ENCODE results near the gene TMEM145.
A peak's percentile ranks its signal among the peaks of the same experiment; 100 is the strongest.

Gene TMEM145

DNA sequence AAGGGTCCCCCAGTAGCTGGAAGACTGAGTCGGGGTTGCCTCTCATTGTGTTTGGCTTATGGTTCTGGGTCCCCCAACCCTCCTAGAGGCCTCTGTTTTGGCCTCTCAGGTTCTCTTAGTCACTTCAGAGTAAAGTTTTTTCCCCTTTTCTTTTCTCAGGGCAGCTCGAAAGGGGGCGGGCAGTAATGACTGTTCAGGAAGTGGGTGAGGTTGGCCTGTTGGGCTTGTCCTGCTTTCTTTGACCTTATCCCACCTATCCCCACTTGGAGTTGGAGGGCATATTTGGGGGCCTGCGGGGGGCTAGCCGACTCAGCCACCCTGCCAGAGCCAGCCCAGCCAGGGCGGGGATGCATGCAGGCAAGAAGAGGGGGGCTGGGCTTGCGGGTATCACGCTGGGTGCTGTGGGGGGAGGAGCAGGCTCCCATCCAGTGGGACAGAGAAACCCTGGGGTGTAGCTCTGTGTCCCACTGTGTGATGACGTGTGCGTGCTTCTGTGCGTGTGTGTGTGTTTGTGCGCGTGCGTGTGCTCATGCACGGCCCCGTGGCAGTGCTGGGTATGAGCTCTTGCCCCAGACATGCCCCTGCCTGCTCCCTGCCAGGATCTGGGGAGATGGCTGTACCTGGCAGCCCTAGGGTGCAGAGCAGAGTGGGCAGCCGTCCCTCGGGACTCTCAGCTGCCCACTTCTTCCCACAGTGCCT lies 42.6 kb upstream of the TMEM145 start:
- TF ChIP-seq, protein P1, sequence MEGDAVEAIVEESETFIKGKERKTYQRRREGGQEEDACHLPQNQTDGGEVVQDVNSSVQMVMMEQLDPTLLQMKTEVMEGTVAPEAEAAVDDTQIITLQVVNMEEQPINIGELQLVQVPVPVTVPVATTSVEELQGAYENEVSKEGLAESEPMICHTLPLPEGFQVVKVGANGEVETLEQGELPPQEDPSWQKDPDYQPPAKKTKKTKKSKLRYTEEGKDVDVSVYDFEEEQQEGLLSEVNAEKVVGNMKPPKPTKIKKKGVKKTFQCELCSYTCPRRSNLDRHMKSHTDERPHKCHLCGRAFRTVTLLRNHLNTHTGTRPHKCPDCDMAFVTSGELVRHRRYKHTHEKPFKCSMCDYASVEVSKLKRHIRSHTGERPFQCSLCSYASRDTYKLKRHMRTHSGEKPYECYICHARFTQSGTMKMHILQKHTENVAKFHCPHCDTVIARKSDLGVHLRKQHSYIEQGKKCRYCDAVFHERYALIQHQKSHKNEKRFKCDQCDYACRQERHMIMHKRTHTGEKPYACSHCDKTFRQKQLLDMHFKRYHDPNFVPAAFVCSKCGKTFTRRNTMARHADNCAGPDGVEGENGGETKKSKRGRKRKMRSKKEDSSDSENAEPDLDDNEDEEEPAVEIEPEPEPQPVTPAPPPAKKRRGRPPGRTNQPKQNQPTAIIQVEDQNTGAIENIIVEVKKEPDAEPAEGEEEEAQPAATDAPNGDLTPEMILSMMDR (conservative IDR thresholded peaks at IDR 0.05) = no peak
- H3K27ac ChIP-seq = peak overlapping the region; percentile 98

DNA sequence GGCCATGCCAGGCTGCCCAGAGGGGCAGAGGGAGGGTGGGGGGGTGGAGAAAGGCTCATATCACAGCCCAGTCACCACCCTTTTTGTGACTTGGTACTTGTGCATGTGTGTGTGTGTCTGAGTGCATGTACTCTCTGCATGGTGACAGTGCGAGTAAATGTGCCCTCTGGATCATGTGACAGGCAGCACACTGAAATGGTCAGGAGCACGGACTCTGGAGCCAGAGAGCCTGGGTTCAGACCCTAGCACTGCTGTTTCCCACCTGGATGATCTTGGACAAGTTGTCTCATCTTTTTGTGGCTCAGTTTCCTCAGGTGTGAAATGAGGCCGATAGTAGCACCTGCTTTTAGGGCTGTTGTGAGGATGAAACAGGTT lies 42.1 kb upstream of the TMEM145 start:
- TF ChIP-seq, protein P1 (conservative IDR thresholded peaks at IDR 0.05) = no peak
- H3K27ac ChIP-seq = peak overlapping the region; percentile 98

DNA sequence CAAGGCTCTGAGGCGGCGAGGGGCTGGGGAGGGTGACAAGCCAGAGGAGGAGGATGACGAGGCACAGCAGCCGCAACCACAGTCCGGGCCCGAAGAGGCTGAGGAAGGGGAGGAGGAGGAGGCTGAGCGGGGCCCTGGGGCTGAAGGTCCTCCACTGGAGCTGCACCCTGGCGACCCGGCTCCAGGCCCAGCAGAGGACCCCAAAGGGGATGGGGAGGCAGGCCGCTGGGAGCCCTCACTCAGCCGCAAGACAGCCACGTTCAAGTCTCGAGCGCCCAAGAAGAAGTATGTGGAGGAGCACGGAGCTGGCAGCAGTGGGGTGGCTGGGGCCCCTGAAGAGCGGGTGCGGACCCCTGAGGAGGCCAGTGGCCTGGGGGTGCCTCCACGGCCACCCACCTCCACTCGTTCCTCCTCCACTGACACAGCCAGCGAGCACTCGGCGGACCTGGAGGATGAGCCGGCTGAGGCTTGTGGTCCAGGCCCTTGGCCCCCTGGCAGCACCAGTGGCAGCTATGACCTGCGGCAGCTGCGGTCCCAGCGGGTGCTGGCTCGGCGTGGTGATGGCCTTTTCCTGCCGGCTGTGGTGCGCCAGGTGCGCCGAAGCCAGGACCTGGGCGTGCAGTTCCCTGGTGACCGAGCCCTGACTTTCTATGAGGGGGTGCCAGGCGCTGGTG lies 41.1 kb upstream of the TMEM145 start:
- no peak overlapping the region; the same call in 1 of the 2 replicates for H3K27ac ChIP-seq
- TF ChIP-seq, protein P1 (conservative IDR thresholded peaks at IDR 0.05) = no peak

DNA sequence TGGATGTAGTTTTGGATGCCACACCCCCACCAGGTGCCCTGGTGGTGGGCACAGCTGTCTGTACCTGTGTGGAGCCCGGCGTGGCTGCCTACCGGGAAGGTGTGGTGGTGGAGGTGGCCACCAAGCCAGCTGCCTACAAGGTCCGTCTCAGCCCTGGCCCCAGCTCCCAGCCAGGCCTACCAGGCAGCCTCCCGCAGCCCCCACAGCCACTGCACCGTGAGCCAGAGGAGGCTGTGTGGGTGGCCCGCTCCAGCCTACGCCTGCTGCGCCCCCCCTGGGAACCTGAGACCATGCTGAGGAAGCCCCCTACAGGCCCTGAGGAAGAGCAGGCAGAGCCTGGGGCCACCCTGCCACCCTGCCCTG lies 40.6 kb upstream of the TMEM145 start:
- H3K27ac ChIP-seq = no peak overlapping the region

DNA sequence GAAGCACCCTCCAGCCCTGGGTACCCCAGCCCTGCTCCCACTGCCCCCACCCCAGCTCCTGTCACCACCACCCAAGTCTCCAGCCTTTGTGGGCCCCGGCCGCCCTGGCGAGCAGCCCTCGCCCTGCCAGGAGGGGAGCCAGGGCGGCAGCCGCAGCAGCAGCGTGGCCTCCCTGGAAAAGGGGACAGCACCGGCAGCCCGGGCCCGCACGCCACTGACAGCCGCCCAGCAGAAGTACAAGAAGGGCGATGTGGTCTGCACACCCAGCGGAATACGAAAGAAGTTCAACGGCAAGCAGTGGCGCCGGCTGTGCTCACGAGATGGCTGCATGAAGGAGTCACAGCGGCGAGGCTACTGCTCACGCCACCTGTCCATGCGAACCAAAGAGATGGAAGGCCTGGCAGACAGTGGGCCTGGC lies 40.1 kb upstream of the TMEM145 start:
- no peak overlapping the region for H3K27ac ChIP-seq
- TF ChIP-seq, protein P1 (conservative IDR thresholded peaks at IDR 0.05) = no peak

More for the DNA sequence above, 40.6 kb upstream of the TMEM145 start:
- TF ChIP-seq, protein P1 (conservative IDR thresholded peaks at IDR 0.05) = no peak

DNA sequence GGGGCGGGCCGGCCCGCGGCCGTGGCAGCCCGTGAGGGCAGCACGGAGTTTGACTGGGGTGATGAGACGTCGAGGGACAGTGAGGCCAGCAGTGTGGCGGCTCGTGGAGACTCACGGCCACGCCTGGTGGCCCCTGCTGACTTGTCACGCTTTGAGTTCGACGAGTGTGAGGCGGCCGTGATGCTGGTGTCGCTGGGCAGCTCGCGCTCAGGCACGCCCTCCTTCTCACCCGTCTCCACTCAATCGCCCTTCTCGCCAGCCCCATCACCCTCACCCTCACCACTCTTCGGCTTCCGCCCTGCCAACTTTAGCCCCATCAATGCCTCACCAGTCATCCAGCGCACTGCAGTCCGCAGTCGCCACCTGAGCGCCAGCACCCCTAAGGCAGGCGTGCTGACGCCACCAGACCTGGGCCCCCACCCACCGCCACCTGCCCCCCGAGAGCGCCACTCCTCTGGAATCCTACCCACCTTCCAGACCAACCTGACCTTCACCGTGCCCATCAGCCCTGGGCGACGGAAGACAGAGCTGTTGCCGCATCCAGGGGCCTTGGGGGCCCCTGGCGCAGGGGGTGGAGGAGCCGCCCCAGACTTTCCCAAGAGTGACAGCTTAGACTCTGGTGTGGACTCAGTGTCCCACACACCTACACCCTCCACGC lies 39.6 kb upstream of the TMEM145 start:
- TF ChIP-seq, protein P1 (conservative IDR thresholded peaks at IDR 0.05) = no peak
- H3K27ac ChIP-seq = no peak overlapping the region

DNA sequence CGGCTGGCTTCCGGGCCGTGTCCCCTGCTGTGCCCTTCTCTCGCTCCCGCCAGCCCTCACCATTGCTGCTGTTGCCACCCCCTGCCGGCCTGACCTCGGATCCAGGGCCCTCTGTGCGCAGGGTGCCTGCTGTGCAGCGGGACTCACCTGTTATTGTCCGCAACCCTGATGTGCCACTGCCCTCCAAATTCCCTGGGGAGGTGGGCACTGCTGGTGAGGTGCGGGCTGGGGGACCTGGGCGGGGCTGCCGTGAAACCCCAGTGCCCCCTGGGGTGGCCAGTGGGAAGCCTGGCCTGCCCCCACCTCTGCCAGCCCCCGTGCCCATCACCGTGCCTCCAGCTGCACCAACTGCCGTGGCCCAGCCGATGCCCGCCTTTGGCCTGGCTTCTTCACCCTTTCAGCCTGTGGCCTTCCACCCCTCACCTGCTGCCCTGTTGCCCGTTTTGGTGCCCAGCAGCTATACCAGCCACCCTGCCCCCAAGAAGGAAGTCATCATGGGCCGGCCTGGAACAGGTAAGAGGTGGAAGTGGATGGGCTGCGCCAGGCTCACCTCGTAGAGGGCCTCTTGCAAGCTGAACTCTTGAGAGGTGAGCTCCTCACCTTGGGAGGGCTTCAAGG lies 38.9 kb upstream of the TMEM145 start:
- TF ChIP-seq, protein P1 (conservative IDR thresholded peaks at IDR 0.05) = no peak
- H3K27ac ChIP-seq = no peak overlapping the region
